ENCODE results near the gene PRAF2.

The PRAF2 gene

GRCh38 chrX:49042581-49043219 lies 31.1 kb downstream of the PRAF2 start:
- no peak for DNase-seq (ENCODE audit: low spot score)

- DNase-seq (ENCODE audit: low spot score): no peak
Measured at GRCh38 chrX:49041744-49042580, 31.8 kb downstream of the PRAF2 start.

GRCh38 chrX:49040376-49040955 lies 33.3 kb downstream of the PRAF2 start:
- no peak for DNase-seq (ENCODE audit: low spot score)

GRCh38 chrX:49039598-49040375 lies 34.0 kb downstream of the PRAF2 start:
- DNase-seq (ENCODE audit: low spot score): no peak

GRCh38 chrX:49037883-49038475 lies 35.8 kb downstream of the PRAF2 start:
- DNase-seq (ENCODE audit: low spot score): no peak

GRCh38 chrX:49030283-49030682 lies 43.5 kb downstream of the PRAF2 start:
- DNase-seq (ENCODE audit: low spot score): no peak

GRCh38 chrX:49029876-49030275 lies 43.9 kb downstream of the PRAF2 start:
- DNase-seq (ENCODE audit: low spot score): no peak

All from left forelimb (tissue), 1 donor.